Kidney glomerular epithelial cell (primary cell): Measurements from ENCODE around the gene GLMN.
A peak's percentile ranks its signal among the peaks of the same experiment; 100 is the strongest.

Experiments
- DNase-seq: peaks from one replicate; lab custom pipeline; 2025; lab: John Stamatoyannopoulos, UW

The GLMN gene, protein sequence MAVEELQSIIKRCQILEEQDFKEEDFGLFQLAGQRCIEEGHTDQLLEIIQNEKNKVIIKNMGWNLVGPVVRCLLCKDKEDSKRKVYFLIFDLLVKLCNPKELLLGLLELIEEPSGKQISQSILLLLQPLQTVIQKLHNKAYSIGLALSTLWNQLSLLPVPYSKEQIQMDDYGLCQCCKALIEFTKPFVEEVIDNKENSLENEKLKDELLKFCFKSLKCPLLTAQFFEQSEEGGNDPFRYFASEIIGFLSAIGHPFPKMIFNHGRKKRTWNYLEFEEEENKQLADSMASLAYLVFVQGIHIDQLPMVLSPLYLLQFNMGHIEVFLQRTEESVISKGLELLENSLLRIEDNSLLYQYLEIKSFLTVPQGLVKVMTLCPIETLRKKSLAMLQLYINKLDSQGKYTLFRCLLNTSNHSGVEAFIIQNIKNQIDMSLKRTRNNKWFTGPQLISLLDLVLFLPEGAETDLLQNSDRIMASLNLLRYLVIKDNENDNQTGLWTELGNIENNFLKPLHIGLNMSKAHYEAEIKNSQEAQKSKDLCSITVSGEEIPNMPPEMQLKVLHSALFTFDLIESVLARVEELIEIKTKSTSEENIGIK

DNA sequence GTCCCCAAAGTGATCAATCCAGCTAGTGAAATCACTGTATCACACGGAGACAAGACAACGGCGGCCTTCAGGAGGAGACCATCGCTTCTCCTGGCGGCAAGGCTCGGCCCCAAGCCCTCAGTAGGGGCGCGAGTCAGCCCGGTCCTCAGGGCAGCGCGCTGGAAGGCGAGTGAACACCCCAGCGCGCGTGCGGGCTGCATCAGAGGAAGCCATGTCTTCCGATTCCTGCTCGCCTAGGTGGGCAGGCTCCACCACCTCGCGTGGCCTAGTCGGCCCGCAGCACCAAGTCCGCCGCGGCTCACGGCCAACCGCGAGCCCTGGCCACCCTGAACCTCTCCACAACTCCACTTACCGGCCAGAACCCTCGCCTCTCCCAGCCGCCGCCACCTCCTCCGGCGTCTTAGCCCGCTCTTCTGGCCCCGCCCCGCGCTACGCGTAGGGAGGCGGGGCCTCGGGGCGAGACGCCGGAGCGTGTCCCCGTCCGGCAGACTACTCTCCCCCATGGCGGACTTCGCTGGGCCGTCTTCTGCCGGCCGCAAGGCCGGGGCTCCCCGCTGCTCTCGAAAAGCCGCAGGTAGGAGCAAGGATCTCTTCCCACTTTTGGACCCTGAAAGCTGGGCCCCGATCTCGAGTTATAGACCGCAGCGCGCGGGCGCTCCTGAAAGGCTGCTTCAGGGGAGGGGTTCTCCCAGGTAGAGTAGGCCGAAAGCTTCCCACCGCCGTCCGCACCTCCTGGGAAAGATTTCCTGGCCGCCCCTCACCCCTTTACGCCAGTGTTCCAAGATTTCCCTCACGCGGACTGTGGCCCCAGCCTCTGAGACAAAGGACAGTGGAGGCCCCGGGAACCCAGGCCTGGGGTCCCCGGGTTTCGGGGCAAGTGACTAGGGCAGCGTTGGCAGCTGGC is at the start of gene GLMN, which contains the start of gene RPAP2:
TSS of gene GLMN (minus strand) at position 415 of the 904 bp plus-strand sequence. CDS start 988 bp downstream, outside the sequence.
TSS of gene RPAP2 (plus strand) at position 487 of the 904 bp plus-strand sequence. CDS start at position 502, 15 bp downstream.
- DNase-seq = peak; percentile 83

DNA sequence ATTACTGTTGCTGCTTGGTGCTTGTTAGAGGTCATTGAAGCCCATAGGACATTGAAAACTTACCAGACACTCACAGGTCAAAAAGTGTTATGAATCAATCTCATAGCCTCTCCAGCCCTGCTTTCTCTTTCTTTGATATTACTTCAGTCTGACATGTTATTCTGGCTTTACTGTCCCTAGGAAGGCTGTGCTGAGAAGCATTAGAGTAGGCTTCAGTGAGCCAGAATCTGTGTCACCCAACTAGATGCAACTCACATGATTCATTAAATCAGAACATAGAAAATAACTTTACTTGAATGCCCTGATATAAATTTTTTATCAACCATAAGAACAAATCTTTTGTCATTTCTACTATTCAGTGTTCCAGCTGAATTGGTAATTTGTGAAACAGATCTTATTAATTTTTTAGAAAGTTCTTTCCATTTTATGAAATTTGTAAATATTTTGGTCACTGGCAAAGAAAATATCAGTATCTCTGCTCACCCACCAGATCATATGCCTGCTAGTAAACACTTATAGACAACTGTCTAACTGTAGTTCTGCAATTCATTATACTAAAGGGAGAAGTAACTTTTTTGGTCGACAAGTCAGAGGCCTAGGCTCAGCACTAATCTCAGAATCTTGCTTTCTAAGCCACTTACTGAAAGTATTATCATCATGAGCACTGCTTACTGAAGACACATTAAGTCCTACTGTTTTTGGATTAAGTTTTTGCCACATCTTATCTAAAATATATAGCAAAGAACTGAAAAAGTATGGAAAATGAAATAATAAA is 48.3 kb upstream of the GLMN start:
- no peak for DNase-seq

DNA sequence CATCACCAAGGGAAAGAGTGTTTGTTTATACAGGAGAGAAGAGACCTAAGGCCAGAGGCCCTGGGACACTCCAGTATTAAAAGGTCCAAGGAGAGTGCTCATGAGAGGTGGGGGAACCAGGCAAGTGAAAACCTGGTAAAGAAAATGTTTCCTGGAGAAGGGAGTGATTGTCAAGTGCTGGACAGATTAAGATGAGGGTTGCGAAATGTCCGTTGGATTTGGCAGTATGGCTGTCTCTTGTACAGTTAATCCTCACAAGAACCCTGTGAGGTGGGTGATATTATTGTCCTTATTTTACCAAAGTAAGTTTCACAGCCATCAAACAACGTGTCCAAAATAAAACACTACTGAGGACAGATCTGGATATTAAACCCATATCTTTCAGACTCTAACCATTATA is 44.3 kb upstream of the GLMN start:
- no peak for DNase-seq

DNA sequence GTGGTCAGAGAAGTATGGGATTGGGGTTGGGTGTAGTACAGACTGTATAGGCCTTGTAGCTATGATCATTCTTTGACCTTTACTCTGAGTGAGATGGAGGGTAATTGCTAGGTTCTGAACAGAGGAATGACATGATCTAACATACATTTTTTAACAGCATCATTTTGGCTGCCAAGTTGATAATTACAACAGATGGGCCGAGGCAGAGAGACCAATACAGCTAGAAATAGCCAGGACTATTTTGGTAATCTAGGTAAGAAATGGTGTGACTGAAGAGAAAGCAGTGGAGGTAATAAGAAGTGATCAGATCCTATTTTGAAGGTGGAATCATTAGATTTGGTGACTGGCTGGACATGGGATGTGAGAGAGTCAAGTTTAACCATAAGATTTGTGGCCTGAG is 43.6 kb upstream of the GLMN start:
- no peak for DNase-seq

DNA sequence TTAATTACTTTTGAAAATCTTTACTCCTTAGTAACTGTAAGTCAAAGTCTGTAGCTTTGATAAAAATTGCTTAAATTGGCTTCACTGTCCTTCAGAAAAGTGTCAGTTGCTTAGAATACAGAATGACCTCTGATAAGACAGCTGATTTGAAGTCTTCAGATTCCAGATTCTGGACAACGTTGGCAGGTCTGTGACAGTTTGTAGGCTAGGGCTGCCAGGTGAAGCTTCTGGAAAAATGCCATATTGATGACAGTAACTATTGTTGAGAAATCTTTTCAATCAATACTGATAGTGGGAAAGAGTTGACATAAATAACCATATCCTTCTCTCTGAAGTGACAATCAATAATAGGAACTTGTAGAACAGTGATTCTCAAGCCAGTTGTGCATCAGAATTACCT is 41.4 kb upstream of the GLMN start:
- DNase-seq = no peak

DNA sequence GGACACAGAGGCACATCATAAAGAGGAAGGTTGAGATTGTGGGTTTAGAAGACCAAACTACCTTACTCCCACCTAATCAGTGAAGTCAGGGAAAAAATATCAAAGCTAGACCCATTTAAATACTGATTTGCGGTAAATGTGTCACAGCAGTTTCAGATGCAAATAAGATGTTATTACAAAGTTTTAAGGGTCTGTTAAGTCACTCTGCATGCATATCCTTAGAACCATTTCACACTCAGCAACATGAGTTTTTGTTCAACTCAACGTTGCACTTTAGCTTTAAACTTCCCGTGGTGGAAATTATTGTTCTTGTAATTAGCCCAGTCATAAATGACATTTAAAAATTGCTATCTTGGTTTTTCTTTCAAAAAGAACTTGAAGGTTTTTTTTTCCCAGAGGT is 34.9 kb upstream of the GLMN start:
- no peak for DNase-seq

DNA sequence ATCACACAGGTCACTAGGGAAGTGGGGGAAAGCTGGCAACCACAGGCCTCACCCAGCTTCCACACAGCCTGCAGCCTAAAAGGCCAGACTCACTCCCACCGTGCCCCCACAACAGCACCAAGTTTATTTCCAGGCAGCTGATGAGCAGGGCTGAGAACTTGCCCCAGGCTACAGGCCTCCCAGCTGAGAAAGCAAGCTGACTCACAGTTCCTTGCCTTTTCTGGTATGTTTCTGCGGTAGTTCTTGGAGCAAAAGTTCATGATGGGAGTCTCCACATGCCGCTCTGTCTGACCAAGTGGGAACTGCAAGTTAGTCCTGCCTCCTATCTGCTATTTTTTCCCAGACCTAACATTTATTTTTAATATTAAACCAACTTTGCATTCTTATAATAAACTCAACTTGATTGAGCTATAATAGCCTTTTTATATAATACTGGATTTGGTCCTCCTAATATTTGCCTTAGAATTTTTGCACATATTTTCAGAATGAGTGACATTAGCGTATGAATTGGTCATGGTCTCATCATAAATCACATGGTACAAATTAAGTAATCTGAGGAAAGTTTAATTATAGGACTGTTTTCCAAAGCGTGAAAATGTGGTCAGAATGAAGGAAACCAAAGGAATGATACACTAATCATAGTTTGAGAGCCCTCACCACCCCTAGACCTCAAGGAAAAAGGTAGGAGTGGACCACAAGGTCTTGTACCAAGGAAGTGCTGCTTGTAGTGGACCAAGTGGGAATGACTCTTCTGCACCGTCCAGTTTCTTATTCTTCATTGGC is 30.8 kb upstream of the GLMN start:
- DNase-seq = no peak

DNA sequence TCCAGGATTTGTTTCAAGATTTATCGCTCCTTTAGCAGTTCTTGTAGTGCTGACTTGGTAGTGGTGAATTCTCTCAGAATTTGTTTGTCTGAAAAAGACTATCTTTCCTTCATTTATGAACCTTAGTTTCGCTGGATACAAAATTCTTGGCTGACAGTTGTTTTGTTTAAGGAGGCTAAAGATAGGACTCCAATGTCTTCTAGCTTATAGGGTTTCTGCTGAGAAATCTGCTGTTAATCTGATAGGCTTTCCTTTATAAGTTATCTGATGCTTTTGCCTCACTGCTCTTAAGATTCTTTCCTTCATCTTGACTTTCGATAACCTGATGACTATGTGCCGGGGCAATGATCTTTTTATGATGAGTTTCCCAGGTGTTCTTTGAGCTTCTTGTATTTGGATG is 29.0 kb upstream of the GLMN start:
- DNase-seq = no peak

DNA sequence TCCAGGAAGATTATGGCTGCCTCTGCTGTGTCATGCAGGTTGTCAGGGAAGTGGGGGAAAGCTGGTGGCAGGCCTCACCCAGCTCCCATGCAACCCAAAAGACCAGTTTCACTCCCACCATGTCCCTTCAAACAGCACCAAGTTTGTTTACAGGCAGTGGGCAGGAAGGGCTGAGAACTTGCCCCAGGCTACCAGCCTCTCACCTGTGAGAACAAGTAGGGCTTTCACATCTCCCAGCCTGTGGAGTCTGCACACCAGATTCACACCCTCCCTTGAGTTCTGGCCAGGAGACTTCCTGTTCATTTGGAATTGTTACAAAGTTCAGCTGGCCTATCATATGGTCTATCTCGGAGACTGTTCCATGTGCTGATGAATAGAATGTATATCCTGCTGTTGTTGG is 27.9 kb upstream of the GLMN start:
- DNase-seq = no peak

DNA sequence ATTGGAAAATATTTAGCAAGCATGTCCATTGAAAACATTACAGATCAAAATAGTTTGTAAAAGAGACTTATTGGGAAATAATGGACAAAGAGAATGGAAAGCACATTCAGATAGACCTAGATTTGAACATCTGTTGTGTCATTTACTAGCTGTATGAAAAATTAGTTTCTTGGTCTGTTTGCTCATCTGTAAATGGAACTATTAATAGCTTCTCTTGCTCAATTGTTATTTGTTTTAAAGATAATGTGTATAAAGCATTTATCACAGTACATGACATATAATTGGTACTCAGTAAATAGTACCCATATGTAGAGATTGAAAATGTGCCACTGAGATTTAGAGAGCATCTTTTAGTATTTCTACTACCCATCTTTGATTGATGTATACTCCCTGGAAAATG is 26.0 kb upstream of the GLMN start:
- no peak for DNase-seq

DNA sequence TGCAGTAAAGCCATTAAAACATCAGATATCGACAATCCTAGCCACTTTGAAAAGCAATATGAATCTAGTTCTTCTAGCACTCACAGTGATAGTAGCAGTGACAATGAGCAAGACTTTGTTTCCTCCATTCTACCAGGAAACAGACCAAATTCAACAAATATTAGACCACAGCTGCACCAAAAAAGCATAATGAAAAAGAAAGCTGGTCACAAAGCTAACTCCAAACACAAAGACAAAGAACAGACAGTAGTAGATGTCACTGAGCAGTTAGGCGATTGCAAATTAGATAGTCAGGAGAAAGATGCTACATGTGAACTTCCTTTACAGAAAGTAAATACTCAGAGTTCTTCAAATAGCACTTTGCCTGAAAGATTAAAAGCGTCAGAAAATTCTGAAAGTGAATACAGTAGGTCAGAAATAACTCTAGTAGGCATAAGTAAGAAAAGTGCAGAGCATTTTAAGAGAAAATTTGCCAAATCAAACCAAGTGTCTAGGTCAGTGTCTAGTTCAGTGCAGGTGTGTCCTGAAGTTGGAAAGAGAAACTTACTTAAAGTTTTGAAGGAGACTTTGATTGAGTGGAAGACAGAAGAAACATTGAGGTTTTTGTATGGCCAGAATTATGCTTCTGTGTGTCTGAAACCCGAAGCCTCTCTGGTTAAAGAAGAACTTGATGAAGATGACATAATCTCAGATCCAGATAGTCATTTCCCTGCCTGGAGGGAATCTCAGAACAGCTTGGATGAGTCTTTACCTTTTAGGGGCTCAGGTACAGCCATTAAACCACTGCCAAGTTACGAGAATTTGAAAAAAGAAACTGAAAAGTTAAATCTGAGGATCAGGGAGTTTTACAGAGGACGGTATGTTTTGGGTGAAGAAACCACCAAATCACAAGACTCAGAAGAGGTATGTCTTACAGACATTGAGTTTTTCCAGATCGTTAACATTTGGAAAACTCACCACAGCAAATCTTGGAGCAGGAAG is 25.0 kb upstream of the GLMN start:
- no peak for DNase-seq

DNA sequence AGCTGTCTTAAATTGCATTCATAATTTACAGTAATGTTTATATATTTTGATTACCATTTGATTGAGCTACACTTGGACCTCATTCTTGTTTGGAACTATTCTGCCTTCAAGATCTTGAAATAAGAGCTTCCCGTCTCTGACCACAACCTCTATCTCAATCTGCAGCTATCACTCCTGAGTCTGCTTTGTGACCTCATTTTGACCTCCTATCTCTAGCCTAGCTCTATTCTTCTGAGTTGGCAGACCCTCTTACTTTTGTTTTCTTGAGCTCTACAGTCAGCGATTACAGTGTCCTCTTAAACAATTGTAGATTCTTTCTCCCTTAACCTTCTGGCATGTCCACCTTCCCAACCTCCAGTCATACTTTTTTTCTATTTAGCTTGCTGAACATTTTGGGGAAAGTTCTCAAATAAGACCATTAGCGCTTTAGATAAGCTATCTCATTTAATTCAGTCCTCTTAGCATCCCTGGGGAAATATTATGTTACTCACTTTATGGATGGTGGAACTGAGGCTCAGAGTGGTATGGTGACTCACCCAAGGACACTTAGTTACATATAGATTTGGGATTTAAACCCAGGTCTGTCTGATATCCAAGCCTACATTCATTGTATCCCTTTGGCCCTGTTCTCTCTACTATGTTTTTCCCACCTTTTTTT is 19.2 kb upstream of the GLMN start:
- no peak for DNase-seq

DNA sequence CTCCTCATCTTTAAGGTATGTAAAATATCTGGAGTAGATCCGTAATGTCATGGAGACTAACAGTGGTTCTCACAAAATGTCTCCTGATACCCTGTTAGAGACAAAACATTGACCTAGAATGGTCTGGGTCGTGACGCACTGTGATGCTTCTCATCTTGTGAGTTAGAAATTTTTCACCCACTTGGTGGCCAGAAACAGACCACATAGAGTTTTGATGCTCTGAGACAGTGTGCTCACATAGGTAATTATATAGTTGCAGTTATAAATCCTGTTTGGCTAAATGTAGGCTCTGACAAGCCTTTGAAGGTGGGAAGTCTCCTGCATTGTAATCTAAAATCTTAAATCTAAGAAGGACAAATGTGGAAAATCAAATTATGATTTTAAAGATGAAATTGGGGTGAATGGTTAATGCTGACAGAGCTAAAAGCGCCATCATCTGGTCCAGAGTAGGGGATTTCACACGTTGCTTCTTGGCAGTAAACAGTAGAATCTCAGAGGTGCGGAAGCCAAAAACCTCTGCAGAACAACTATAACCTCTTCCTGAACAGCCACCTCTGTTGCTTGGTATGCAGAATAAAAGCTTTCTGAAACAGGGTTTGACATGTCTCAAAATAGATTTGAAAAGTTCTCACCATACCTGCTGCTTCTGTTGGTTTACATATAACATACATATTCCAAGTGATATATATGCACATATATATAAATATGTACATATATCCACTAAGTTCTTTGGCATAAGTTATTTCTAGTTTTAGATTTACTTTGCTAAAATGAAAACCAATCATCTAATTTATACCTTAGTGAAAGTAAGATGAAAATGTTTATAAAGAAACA is 17.2 kb upstream of the GLMN start:
- no peak for DNase-seq

DNA sequence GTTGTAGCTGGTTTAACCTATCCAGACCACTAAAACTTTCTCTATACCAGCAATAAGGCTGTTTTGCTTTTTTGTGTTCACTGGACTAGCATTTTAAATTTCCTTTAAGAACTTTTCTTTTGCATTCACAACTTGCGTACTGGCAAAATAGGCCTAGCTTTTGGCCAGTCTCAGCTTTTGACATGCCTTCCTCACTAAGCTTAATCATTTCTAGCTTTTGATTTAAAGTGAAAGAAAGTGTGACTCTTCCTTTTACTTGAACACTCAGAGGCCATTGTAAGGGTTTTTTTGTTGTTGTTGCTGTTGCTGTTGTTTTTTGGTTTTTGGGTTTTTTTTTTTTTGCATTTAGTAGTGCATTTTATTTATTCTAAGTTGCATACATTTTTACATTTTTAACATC is 15.2 kb upstream of the GLMN start:
- no peak for DNase-seq

DNA sequence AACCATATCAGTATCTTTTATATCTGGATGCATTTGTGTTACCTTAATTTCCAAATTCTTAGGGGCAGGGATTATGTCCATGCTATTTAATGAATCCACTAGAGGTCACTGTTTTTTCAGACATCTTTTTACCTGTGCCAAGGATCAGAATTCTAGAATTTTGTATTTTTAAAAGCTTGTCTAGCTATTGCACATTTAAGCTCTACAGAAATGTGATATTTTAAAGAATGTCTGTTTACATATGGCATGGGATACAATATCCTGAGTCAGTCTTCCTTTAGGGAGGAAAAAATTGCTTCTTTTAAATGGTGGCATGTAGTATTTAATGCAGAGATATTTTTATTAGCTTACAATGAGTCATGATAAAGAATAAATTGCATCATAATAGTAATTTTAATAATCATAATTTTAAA is 11.4 kb upstream of the GLMN start:
- DNase-seq = peak; percentile 42

DNA sequence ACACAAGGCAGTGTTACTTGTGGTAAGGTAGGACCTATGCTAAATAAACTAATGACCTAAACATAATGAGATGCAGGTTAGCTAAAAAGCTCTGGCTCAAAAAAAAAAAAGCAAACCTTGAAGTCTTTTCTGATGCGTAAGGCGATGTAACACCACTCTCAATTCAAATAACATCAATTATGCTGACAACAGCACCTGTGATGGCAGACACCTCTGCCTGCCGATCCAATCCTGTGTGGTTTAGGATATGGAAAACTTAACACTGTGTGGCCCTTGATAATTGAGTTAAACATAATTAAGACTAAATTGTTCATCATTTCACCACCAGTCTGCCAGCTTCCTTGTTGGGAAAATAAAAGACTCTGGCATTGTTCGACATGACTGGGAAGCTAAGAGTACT is 9.2 kb upstream of the GLMN start:
- DNase-seq = no peak

DNA sequence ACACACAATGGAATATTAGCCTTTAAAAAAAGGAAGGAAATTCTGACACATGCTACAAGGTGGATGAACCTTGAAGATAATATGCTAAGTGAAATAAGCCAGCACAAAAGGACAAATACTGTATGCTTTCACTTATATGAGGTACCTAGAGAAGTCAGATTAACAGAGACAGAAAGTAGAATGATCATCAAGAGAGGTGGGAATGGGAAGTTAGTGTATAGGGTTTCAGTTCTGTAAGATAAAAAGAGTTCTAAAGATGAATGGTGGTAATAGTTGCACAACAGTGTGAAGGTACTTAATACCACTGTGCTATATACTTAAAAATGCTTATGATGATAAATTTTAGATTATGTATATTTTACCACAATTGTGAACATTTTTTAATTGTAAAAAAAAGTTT is 7.2 kb upstream of the GLMN start:
- DNase-seq = no peak

DNA sequence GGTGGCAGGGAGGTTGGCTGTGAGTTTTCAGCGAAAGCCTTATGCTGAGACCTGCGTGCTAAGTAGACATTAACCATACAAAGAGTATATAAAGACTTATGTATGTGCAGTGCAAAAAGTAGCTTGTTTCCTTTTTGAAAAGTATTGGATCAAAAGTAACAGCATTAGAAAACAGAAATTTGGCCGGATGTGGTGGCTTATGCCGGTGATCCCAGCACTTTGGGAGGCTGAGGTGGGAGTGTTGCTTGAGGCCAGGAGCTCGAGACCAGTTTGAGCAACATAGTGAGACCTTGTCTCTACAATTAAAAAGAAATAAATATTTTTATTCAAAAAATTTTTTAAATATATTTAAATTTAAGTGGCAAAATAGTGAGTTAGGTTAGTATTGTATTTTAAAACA is 2.2 kb upstream of the GLMN start:
- DNase-seq = no peak
